Measurements from ENCODE around the gene SH3BP4. TPM values are rescaled to one million over a fixed set of nuclear protein-coding genes. Genes with fewer than 3 reads are reported as not detected.

SH3BP4 gene
- total RNA-seq, 4 donors from 2014 or later: 13.5 to 28.4 (median 20.1) TPM

DNA sequence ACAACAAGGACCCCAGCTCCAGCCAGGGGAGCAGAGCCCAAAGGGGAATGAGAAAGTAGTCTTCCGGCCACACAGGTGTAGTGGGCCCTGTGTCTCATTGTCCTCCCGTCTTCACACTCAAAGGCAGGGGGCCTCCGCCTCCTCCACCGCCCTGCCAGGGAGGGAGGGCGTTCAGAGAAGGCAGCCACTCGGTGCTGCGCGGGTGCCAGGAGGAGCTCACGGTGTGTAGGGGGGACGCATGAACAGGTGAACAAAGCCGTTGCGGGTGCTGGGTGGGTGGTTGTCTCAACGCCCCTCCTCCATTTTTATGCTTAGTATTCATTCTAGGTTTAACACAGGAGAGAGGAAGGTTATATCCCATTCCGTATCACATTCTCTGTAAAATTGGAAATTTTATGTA lies 36.7 kb downstream of the SH3BP4 start:
- TF ChIP-seq POLR2A (IDR thresholded peaks at IDR 0.05): no peak
- TF ChIP-seq, protein P1, sequence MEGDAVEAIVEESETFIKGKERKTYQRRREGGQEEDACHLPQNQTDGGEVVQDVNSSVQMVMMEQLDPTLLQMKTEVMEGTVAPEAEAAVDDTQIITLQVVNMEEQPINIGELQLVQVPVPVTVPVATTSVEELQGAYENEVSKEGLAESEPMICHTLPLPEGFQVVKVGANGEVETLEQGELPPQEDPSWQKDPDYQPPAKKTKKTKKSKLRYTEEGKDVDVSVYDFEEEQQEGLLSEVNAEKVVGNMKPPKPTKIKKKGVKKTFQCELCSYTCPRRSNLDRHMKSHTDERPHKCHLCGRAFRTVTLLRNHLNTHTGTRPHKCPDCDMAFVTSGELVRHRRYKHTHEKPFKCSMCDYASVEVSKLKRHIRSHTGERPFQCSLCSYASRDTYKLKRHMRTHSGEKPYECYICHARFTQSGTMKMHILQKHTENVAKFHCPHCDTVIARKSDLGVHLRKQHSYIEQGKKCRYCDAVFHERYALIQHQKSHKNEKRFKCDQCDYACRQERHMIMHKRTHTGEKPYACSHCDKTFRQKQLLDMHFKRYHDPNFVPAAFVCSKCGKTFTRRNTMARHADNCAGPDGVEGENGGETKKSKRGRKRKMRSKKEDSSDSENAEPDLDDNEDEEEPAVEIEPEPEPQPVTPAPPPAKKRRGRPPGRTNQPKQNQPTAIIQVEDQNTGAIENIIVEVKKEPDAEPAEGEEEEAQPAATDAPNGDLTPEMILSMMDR (IDR thresholded peaks at IDR 0.05): no peak
- intact Hi-C loops (cut with DNase I; ENCODE audit: low total_unique reads): no loop called here

DNA sequence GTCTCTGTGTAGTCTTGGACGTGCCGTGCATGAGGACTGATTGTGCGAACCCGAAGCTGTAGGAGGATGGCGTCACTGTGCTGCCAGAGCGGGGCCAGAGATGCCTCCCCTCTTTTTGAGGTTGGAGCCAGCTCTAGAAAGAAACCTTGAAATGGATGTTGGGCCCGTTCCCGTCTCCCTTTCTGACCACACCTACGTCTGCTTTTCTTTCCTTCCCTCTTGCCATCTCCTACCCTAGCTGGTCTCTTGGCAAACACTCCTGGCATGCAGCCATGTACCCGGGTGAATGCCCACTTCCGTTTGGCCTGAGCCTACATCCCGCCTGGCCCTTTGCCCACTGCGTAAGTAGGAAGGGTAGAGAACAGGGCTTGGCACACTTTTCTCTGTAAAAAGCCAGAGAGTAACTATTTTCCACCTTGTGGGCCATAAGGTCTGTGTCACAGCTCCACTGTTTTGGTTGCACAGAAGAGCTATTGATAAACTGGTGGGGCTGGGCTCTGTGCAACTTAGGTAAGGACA lies 37.4 kb downstream of the SH3BP4 start:
- H3K36me3 ChIP-seq: no peaks in the 10 kb centered on the region
- no peaks in the 10 kb centered on the region for H3K27me3 ChIP-seq
- intact Hi-C loops (cut with DNase I; ENCODE audit: low total_unique reads): no loop called here
- DNase-seq: peak; percentile 62 to 69
- H3K9me3 ChIP-seq: no peaks in the 10 kb centered on the region
- no peak overlapping the region for H3K4me3 ChIP-seq
- H3K4me1 ChIP-seq: no peaks in the 10 kb centered on the region
- TF ChIP-seq, protein P1 (IDR thresholded peaks at IDR 0.05): no peak
- TF ChIP-seq POLR2A (IDR thresholded peaks at IDR 0.05): no peak
- H3K27ac ChIP-seq: peak overlapping the region in 1 of 2 donors; percentile 23

More for the DNA sequence above, 36.7 kb downstream of the SH3BP4 start:
- no peak for DNase-seq
- no peaks in the 10 kb centered on the region for H3K36me3 ChIP-seq
- no peak overlapping the region for H3K4me3 ChIP-seq
- no peaks in the 10 kb centered on the region for H3K4me1 ChIP-seq
- H3K9me3 ChIP-seq: no peaks in the 10 kb centered on the region
- H3K27me3 ChIP-seq: no peaks in the 10 kb centered on the region
- no peak overlapping the region for H3K27ac ChIP-seq

DNA sequence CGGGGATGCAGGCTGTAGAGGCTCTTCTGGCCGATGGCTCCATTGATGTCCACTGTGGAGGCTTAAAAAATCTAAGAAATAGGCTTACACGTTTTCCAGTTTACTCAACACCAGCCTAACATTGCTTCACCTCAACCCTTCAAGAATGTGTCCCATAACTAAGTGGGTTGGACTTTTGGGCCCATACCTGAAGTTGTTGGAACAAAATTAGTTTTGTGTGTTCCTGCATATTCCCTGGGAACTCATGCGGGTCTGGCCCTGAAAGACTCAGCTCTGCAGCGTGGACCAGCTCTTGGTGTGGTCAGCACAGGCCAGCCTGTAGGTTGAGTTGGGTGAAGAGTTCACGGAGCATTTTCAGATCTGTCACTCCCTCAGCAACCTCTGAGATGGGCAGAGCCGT lies 38.5 kb downstream of the SH3BP4 start:
- no peak for TF ChIP-seq POLR2A (IDR thresholded peaks at IDR 0.05)
- TF ChIP-seq, protein P1 (IDR thresholded peaks at IDR 0.05): no peak
- Histone ChIP-seq H3K27me3 (no peaks in the 10 kb centered on the region), H3K36me3 (no peaks in the 10 kb centered on the region), H3K27ac (no peak overlapping the region), H3K4me3 (no peak overlapping the region), H3K9me3 (no peaks in the 10 kb centered on the region), H3K4me1 (no peaks in the 10 kb centered on the region)
- DNase-seq: no peak
- intact Hi-C loops (cut with DNase I; ENCODE audit: low total_unique reads): no loop called here

DNA sequence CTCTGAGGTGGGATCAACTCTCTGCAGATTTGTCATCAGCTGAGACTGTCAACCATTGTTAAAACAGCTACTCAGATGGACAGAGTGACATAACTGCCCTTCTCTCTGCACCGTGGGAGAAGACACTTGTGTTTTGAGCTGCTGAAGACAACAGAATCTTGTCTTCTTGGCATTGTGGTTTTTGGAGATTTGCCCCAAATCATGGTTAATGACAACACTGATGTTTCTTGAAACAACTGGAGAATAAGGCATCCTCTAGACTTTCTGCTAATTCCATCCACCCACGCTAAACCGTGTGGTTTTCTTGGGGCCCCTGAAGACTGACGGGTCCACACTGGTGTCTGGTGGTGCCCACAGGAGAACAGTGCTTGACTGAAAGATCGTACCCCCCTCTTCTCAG lies 39.5 kb downstream of the SH3BP4 start:
- Histone ChIP-seq H3K9me3 (no peaks in the 10 kb centered on the region), H3K36me3 (no peaks in the 10 kb centered on the region), H3K4me3 (no peak overlapping the region), H3K4me1 (no peaks in the 10 kb centered on the region), H3K27me3 (no peaks in the 10 kb centered on the region), H3K27ac (no peak overlapping the region)
- intact Hi-C loops (cut with DNase I; ENCODE audit: low total_unique reads): no loop called here
- no peak for TF ChIP-seq POLR2A (IDR thresholded peaks at IDR 0.05)
- TF ChIP-seq, protein P1 (IDR thresholded peaks at IDR 0.05): no peak
- DNase-seq: no peak

DNA sequence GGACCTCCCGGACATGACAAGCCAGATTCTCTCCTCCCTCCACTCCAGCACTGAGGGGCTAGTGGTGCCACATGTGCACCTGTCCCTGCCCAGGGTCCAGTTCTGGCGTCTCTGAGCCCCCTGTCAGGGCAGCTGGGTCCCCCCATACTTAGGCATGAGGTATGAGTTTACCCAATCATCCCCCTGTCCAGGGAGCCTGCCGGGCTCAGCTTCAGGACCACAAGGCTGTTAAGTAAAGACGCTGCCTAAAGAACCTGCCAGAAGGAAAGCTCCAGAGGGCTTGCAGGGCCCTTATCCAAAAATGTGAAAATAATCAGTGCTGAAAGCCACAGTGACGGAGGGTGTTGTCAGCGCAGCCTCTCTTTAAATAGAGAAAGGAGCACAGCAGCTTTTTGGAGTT lies 40.0 kb downstream of the SH3BP4 start:
- Histone ChIP-seq H3K27me3 (no peaks in the 10 kb centered on the region), H3K36me3 (no peaks in the 10 kb centered on the region), H3K9me3 (no peaks in the 10 kb centered on the region), H3K4me1 (no peaks in the 10 kb centered on the region), H3K27ac (no peak overlapping the region), H3K4me3 (no peak overlapping the region)
- TF ChIP-seq, protein P1 (IDR thresholded peaks at IDR 0.05): no peak
- no peak for TF ChIP-seq POLR2A (IDR thresholded peaks at IDR 0.05)
- intact Hi-C loops (cut with DNase I; ENCODE audit: low total_unique reads): no loop called here
- no peak for DNase-seq

All from uterus (tissue), 4 donors.